SK-N-MC (cell line): Measurements from ENCODE around the gene MACIR.

Experiments
- FOXP2 ChIP-seq: optimal IDR thresholded peaks from 2 replicates; pipeline ENCODE3; 2011; ENCODE audit warnings: mild to moderate bottlenecking, moderate library complexity; ENCODE audit not compliant: insufficient read depth; ENCODE audit errors: extremely low read length, control extremely low read depth
- POLR2AphosphoS5 ChIP-seq: IDR thresholded peaks from 2 replicates; pipeline ENCODE4 v1.6.1; 2012; ENCODE audit warnings: mild to moderate bottlenecking, low read depth, low read length, borderline replicate concordance

- no peak for TF ChIP-seq POLR2AphosphoS5
- TF ChIP-seq FOXP2 = no peak
These were observed 41.9 kb upstream of the MACIR start for GRCh38 chr5:103216697-103217096.
